ENCODE measurements around the gene FRMPD2.
"Not testable (repeated sequence)": the region's sequence is repeated elsewhere in the genome, so short reads cannot be mapped to it uniquely, and the experiment has no call there.

The FRMPD2 gene

DNA sequence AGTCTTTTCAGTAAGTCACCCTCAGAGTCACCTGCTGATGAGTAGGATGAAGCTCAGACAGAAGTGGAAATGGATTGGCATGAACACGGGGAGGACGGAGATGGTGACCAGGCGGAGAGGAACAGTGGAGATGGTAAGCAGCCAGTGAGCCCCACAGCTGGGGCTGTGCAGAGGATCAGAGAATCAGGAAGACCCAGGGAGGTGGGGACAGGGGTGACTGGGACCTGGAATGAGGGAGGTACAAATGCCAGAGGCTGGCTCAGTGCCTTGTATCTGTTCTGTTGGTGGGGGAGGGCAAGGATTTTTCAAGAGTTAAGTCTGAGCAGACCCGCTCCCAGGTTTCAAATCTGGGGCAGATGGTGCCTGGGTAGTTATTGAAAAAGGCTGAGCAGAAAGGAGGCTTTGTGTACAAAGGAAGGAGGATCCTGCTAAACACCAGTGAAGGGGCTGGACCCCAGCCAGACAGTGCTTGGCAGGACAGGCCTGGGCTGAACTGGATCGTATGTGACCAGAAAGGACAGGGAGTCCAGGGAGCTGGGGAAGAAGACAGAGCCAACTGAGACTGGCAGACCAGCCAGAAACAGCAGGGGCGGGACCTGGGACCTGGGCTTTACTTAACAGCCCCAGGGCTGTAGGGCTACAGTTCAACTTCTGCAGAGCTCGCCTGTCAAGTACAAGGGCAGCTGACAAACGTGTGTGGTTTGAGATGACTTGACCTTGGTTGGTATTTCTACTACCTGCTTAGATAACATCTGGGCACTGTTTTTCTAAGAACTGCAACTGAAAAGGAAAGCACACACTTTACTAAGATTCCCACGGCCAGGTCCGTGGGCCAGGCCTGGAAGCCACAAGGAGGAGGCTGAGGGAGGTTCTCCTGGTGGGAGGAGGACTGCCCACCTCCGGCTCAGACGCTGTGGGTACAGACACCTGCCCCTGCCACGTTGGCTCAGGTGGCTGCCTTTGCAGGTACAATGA is 13.2 kb upstream of the FRMPD2 start:
- DNase-seq: no peak

- DNase-seq: no peak
These were observed 11.9 kb upstream of the FRMPD2 start for GRCh38 chr10:48286356-48286755.

GRCh38 chr10:48285710-48286109 is 11.2 kb upstream of the FRMPD2 start:
- DNase-seq: no peak

GRCh38 chr10:48284811-48285210 is 10.3 kb upstream of the FRMPD2 start:
- DNase-seq: no peak

GRCh38 chr10:48284002-48284546 is 9.6 kb upstream of the FRMPD2 start:
- no peak for DNase-seq

- no peak for DNase-seq
These were observed 8.3 kb upstream of the FRMPD2 start for GRCh38 chr10:48282829-48283228.

DNA sequence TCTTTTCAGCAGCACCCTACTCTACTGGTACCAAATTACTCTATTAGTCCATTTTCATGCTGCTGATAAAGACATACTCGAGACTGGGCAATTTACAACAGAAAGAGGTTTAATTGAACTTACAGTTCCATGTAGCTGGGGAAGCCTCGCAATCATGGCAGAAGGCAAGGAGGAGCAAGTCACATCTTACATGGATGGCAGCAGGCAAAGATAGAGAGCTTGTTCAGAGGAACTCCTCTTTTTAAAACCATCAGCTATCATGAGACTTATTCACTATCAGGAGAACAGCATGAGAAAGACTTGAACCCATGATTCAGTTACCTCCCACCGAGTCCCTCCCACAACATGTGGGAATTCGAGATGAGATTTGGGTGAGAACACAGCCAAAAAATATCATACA is 7.2 kb upstream of the FRMPD2 start:
- not testable (repeated sequence) for DNase-seq

- DNase-seq: no peak
These were observed 4.7 kb upstream of the FRMPD2 start for GRCh38 chr10:48279081-48279751.

GRCh38 chr10:48277093-48277492 is 2.6 kb upstream of the FRMPD2 start:
- no peak for DNase-seq

DNA sequence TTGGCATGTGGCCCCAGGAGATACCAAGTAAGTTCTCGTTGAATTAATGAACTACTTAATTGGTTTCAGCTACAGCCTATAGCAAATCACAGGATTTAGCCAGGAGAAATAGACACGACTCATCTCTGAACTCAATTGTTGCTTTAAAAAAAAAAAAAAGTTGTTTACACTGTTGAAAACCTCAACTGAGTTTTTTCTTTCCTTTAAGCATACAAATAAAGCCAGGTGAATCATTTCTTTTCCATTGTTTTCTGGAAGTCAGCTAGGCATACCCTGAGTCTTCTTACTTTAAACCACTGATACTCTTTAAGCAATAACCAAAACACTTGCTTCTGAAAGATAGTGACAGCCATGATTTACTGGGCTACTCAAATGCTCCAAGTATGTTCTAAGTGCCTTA is 755 bp downstream of the FRMPD2 start:
- DNase-seq: no peak

GRCh38 chr10:48272682-48273081 is 1.8 kb downstream of the FRMPD2 start:
- no peak for DNase-seq

DNA sequence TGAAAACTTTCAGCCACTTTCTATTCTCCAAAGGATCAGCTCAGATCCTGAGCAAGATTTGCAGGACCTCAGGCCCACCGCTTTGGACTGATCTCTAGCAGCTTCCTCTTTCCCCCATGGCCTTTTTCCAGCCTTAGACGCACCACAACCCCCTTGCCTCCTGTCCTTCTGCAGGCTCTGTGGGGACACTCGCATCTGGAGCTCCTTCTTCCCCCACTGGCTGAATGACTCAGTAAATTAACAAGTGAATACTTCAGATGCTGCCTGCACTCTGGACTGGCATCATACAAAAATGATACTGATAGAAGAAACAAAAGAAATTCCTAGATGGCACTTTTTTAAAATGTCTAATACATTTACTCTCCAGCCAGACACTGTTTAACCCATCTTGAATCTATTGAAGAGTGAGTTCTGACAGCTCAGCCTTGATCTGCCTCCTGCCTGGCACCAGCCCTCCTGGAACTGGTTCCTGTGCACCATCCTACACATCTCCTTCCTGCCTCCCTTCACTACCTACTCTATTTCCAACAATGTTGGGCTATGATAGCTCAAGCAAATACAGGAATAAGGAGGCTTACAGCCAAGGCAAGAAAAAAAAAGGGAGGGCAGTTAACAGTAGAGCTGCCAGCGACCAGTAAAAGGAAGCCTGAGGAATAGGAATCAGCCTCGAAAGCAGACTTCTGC is 3.3 kb downstream of the FRMPD2 start:
- no peak for DNase-seq

- no peak for DNase-seq
These were observed 8.0 kb downstream of the FRMPD2 start for GRCh38 chr10:48266528-48266927.

GRCh38 chr10:48258105-48258504 is 16.4 kb downstream of the FRMPD2 start:
- DNase-seq: no peak

- DNase-seq: no peak
These were observed 17.0 kb downstream of the FRMPD2 start for GRCh38 chr10:48257407-48257961.

GRCh38 chr10:48255722-48256121 is 18.8 kb downstream of the FRMPD2 start:
- DNase-seq: no peak

DNA sequence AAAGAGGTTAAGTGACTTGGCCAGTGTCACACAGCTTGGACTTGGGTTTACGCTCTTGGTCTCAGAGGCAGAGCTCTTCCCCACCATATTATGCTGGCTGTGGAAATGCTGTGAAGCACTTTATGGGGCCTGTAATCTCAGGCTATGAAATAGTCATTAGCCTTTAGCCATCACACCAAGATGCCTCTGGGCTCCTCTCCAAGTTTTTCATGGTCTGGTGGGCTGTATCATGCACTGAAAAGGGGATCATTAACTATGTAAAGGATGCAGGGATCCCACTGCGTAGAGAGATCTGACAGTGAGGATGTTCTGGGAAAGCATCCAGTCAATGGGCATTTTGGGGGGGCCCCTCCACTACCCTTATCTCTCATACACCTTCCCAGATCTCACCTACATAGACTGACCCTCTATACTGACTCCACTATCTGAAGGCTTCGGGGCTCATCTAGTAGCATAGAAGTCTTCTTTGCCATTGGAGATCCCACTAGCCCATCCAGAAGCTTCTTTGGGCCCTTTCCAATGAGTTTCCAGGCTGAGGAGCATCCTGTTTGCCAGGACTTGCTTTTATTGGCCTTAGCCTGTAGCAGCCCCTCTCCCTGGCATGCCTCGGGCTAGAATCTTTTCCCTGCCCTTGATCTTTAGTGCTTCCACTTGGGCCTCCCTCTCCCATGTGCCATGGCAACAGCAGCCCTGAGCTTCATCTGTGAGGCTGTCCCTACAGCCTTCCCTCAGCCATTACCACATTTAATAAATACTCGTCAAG is 19.6 kb downstream of the FRMPD2 start:
- DNase-seq: peak; percentile 20 to 72

DNA sequence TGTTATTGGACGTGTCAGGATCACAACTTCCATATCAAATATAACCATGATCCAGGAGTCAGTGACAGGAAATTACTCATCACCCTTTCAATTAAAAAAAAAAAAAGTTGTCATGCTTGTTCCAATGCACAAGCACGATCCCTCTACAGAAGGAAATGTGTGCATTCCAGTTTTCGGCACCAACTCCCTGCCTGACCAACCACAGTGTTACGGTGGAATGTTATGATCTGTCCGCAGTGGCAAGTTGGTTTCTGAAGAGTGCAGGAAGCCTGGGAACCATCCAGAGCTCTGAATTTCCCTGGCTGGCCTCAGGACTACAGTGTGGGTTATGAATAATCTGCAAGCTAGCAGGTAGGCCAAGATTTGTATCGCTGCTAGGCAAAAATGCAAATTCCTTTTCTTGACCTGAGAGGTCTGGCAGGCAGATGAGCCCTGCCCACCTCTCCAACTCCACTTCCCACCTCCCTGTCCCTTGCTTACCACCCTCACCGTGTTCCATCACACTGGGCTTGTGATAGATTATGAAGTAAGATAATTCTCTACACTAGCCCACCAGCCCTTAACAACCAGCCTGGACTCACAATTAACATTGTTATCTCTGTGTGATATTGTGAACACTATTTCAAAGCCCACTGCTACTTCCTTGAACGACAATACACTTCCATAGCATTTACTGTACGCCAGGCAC is 20.4 kb downstream of the FRMPD2 start:
- no peak for DNase-seq

- no peak for DNase-seq
These were observed 22.2 kb downstream of the FRMPD2 start for GRCh38 chr10:48252354-48252650.

GRCh38 chr10:48251525-48252353 is 22.8 kb downstream of the FRMPD2 start:
- DNase-seq: peak in 1 of 2 experiments; percentile 59

- DNase-seq: peak in 1 of 2 experiments; percentile 30
These were observed 23.4 kb downstream of the FRMPD2 start for GRCh38 chr10:48251152-48251524.
